K562 (cell line): ENCODE results near the gene CIB2. TPM values are rescaled to one million over a fixed set of nuclear protein-coding genes. Genes with fewer than 3 reads are reported as not detected.

Experiments used
- ATAC-seq: fragments of 200-7000 bp; cut with Tn5 transposase; 3 replicates; pipeline ENCODE4 v1.9.1; 2020; ENCODE audit warnings: moderate library complexity
- BruUV-seq: library from RNA; stranded (reverse); fragments of 400-500 nt; replicated peaks from 2 replicates; lab custom pipeline; 2021; lab: Mats Ljungman, UMichigan
- CTCF ChIA-PET: fragments of 300-600 bp; formaldehyde crosslinking; extraction: SDS; loops from one replicate; lab custom pipeline; 2021; ENCODE audit warnings: low intra/inter-chr PET ratio; lab: Yijun Ruan, JAX
- POLR2A ChIA-PET: fragments of 300-600, 350-650 bp; sonication (Branson Sonifier 250); formaldehyde crosslinking; extraction: SDS; loops from one replicate; lab custom pipeline; 2021; ENCODE audit warnings: antibody characterized with exemption, inconsistent platforms; lab: Yijun Ruan, JAX
- DNase-seq, 4 experiments: peaks; one replicate each; pipeline versions ENCODE4 v3.0.0 to v3.0.0-alpha.2; 2011 to 2018; ENCODE audit warnings: low spot score in 3 of 4, mixed read lengths in 3 of 4; ENCODE audit errors: extremely low read depth in 1 of 4
- FAIRE-seq: peaks from 2 replicates; lab custom pipeline; 2011; peaks lifted over from hg19 to GRCh38; lab: Jason Lieb, UNC
- H2AFZ ChIP-seq: 2 replicates; pipeline ENCODE4 v1.6.0; 2011; ENCODE audit warnings: low read depth, low read length, control low read depth, inconsistent platforms
- H3K27ac ChIP-seq: fragments of 200-600 bp; 3 replicates; pipeline ENCODE4 v1.8.0; 2011; ENCODE audit warnings: low read depth, mild to moderate bottlenecking, control low read depth, inconsistent platforms, low read length, moderate library complexity, mixed read lengths; ENCODE audit errors: extremely low read depth
- H3K27me3 ChIP-seq, 2 experiments: fragments of 300-600 bp in 1 of 2; 2 replicates in 1 of 2; 3 replicates in 1 of 2; pipeline versions ENCODE4 v1.6.0 to v1.8.0; 2011; ENCODE audit warnings: inconsistent platforms in 2 of 2, low read length in 2 of 2, mild to moderate bottlenecking in 1 of 2, mixed read lengths in 1 of 2, moderate library complexity in 1 of 2; ENCODE audit not compliant: control insufficient read depth in 2 of 2, insufficient read depth in 2 of 2
- H3K36me3 ChIP-seq: fragments of 300-600 bp; 3 replicates; pipeline ENCODE4 v1.8.0; 2011; ENCODE audit warnings: mild to moderate bottlenecking, low read length, inconsistent platforms; ENCODE audit not compliant: control insufficient read depth, insufficient read depth
- H3K4me1 ChIP-seq, 2 experiments: fragments of 200-600 bp in 1 of 2; replicated peaks in 1 of 2; 2 replicates in 1 of 2; 3 replicates in 1 of 2; pipeline versions ENCODE4 v1.5.1 to v1.8.0; 2011; ENCODE audit warnings: inconsistent platforms in 2 of 2, low read length in 2 of 2, mild to moderate bottlenecking in 1 of 2, mixed read lengths in 1 of 2, moderate library complexity in 1 of 2; ENCODE audit not compliant: control insufficient read depth in 2 of 2, insufficient read depth in 2 of 2
- H3K4me2 ChIP-seq: 2 replicates; pipeline ENCODE4 v1.6.1; 2011; ENCODE audit warnings: low read length, control low read depth, inconsistent platforms, mixed read lengths; ENCODE audit not compliant: insufficient read depth
- H3K4me3 ChIP-seq: fragments of 200-600 bp; sonication (generic), shearing (Covaris generic); 2 replicates; pipeline ENCODE4 v1.5.1; 2016; ENCODE audit warnings: control low read depth, inconsistent platforms
- H3K79me2 ChIP-seq: fragments of 200-600 bp; 3 replicates; pipeline ENCODE4 v1.8.0; 2011; ENCODE audit warnings: low read length, inconsistent platforms; ENCODE audit not compliant: control insufficient read depth, insufficient read depth
- H3K9ac ChIP-seq, 2 experiments: 2 replicates each; pipeline versions ENCODE4 v1.6.0 to v1.6.1; 2011; ENCODE audit warnings: low read depth in 2 of 2, low read length in 2 of 2, control low read depth in 1 of 2, inconsistent platforms in 1 of 2, mild to moderate bottlenecking in 1 of 2, mixed read lengths in 1 of 2; ENCODE audit not compliant: insufficient read depth in 1 of 2
- H3K9me1 ChIP-seq: one replicate; pipeline ENCODE4 v1.6.0; 2011; ENCODE audit warnings: inconsistent platforms, mild to moderate bottlenecking, low read length, moderate library complexity; ENCODE audit not compliant: control insufficient read depth, insufficient read depth
- H3K9me3 ChIP-seq: replicated peaks from 2 replicates; pipeline ENCODE4 v1.5.1; 2011; ENCODE audit warnings: low read depth, low read length, inconsistent platforms; ENCODE audit not compliant: control insufficient read depth, insufficient read depth
- H4K20me1 ChIP-seq: replicated peaks from 2 replicates; pipeline ENCODE4 v1.6.1; 2011; ENCODE audit warnings: low read length, inconsistent platforms, mixed read lengths; ENCODE audit not compliant: control insufficient read depth, insufficient read depth
- KLF1 ChIP-seq: fragments of 450-650 bp; IDR thresholded peaks from 2 replicates; pipeline ENCODE4 v1.6.1; 2016; ENCODE audit warnings: missing genetic modification characterization, missing compliant biosample characterization
- LARP7 ChIP-seq: fragments of 450-650 bp; IDR thresholded peaks from 2 replicates; pipeline ENCODE4 v1.6.1; 2016
- NFIC ChIP-seq: fragments of 450-650 bp; IDR thresholded peaks from 2 replicates; pipeline ENCODE4 v1.6.1; 2017; ENCODE audit warnings: mild to moderate bottlenecking, inconsistent platforms
- TCF3 ChIP-seq: sonication (generic); formaldehyde crosslinking; IDR thresholded peaks from 2 replicates; pipeline ENCODE4 v1.4.0; 2020; ENCODE audit warnings: mild to moderate bottlenecking, missing genetic modification reagents
- WGBS: fragments of 100-300 bp; shearing (Covaris generic); methylation state at CpG from one replicate; pipeline ENCODE4 v1.1.6; 2016; ENCODE audit warnings: low coverage, mixed read lengths; ENCODE audit not compliant: insufficient coverage; ENCODE audit errors: missing lambda C conversion rate; 5-methylcytosine and 5-hydroxymethylcytosine counted together
- in situ Hi-C: fragments of 300-500 bp; cut with MboI; formaldehyde crosslinking; loops from 4 replicates; pipeline ENCODE4 v1.15.0; 2018; ENCODE audit warnings: inconsistent platforms, mixed read lengths
- intact Hi-C: fragments of 100-400 bp; cut with micrococcal nuclease; formaldehyde crosslinking; loops from 2 replicates; pipeline ENCODE4 v1.14.2; 2022
- polyA plus RNA-seq, 8 experiments: library from polyadenylated mRNA; depleted of rRNA in 4 of 8; stranded (reverse) in 5 of 8; unstranded in 3 of 8; fragments of >200 nt; fragmentation: Nextera tagmentation in 2 of 8; fragmentation: Illumina TruSeq in 1 of 8; extraction: Ambion mirVana in 2 of 8; extraction: Trizol in 1 of 8; gene quantifications; 2 replicates each; pipeline versions ENCODE4 v1.2.1 to v1.2.3, GENCODE V29; 2011 to 2014; ENCODE audit warnings: inconsistent platforms in 1 of 8, missing spikeins in 1 of 8
- total RNA-seq, 7 experiments: library from RNA; depleted of rRNA in 6 of 7; stranded (reverse); fragments of >200 nt in 6 of 7; fragmentation: Illumina TruSeq in 2 of 7; extraction: Trizol in 2 of 7; gene quantifications; 2 replicates each; pipeline versions ENCODE4 v1.2.1 to v1.2.3, GENCODE V29; 2011 to 2021; ENCODE audit warnings: low replicate concordance in 1 of 7
- TF ChIP-seq, protein P1 (sequence below): fragments of 450-650 bp; conservative IDR thresholded peaks from 2 replicates; pipeline ENCODE4 v1.6.1; 2016; ENCODE audit warnings: missing genetic modification characterization, low read depth, mild to moderate bottlenecking, missing compliant biosample characterization, moderate library complexity
- TF ChIP-seq, protein P2 (sequence below), 2 experiments: fragments of 450-650 bp in 1 of 2; sonication (generic) in 1 of 2; formaldehyde crosslinking in 1 of 2; IDR thresholded peaks in 1 of 2; conservative IDR thresholded peaks in 1 of 2; 2 replicates each; pipeline versions ENCODE4 v1.6.1 to v1.8.1; 2016 to 2023; ENCODE audit warnings: mild to moderate bottlenecking in 2 of 2, moderate library complexity in 2 of 2, inconsistent platforms in 1 of 2, missing genetic modification reagents in 1 of 2
- TF ChIP-seq, protein P3 (sequence below): fragments of 450-650 bp; IDR thresholded peaks from 2 replicates; pipeline ENCODE4 v1.6.1; 2017; ENCODE audit warnings: antibody characterized with exemption, mild to moderate bottlenecking

The CIB2 gene
- total and polyA plus RNA-seq, 9 of the 15 experiments (the other 6 are each of a cell fraction or from before 2014, with no cell fraction given), result 1.5 to 37.4 (median 19.4) TPM

DNA sequence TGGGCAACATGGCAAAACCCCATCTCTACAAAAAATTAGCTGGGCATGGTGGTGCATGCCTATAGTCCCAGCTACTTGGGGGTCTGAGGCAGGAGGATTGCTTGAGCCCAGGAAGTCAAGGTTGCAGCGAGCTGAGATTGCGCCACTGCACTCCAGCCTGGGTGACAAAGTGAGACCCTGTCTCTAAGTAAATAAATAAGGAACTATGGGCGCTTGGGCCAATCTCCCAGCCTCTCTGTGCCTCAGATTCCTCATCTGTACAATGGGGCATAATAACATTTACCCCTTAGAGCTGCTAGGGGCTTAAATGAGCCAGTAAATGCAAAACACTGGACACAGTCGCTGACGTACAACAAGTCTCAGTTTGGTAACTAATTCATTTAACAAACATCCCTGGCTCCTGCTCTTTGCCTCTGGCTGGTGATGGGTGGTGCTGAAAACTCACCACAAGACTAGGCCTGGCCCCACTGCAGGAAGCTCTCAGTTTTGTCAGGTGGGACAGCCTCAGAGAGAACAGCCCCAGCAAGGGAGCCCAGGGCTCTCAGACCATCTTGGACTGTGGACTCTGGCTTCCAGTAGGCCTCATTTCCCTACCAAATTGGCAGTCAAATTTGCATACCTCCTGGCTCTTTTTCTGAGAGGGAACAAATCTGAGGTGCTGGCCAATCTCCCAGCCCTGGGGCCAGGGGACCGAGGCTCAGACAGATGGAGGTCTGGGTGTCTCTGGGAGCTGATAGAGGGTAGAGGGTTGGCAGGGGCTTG, 47.4 kb downstream of the CIB2 start:
- no peak for DNase-seq
- Histone ChIP-seq H3K9me1 (no peaks in the 10 kb centered on the region), H2AFZ (no peak overlapping the region), H3K27ac (no peak overlapping the region), H3K9ac (no peak overlapping the region), H3K4me2 (no peak overlapping the region), H3K4me1 (peaks cover 2 to 3% of the 10 kb centered on the region in 2 experiments; a peak in 1 of 5 replicates), H4K20me1 (no peaks in the 10 kb centered on the region), H3K4me3 (no peak overlapping the region), H3K79me2 (no peaks in the 10 kb centered on the region), H3K9me3 (no peaks in the 10 kb centered on the region), H3K27me3 (no peaks in the 10 kb centered on the region), H3K36me3 (no peaks in the 10 kb centered on the region)
- CTCF ChIA-PET, result interaction anchor here (0.5 kb wide), 1 partner anchor 157 kb away, joined by 3 read pairs; no protein-coding TSS in a partner anchor
- BruUV-seq, result no TSS peak
- 39% methylated on average over 6 of the region's 6 CpGs for WGBS
- ATAC-seq, result no peak
- intact Hi-C loops (no loop called here), in situ Hi-C loops (no loop called here)
- no peak for FAIRE-seq
- TF ChIP-seq, protein P1, sequence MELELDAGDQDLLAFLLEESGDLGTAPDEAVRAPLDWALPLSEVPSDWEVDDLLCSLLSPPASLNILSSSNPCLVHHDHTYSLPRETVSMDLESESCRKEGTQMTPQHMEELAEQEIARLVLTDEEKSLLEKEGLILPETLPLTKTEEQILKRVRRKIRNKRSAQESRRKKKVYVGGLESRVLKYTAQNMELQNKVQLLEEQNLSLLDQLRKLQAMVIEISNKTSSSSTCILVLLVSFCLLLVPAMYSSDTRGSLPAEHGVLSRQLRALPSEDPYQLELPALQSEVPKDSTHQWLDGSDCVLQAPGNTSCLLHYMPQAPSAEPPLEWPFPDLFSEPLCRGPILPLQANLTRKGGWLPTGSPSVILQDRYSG (tag), result no peak
- TF ChIP-seq KLF1 (tag) (no peak), LARP7 (no peak), TCF3 (no peak), NFIC (no peak)
- TF ChIP-seq, protein P2, sequence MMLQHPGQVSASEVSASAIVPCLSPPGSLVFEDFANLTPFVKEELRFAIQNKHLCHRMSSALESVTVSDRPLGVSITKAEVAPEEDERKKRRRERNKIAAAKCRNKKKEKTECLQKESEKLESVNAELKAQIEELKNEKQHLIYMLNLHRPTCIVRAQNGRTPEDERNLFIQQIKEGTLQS (IDR thresholded peaks at IDR 0.05), result no peak
- TF ChIP-seq, protein P2 (CRISPR knock-in tag; conservative IDR thresholded peaks at IDR 0.05), result no peak
- TF ChIP-seq, protein P3, sequence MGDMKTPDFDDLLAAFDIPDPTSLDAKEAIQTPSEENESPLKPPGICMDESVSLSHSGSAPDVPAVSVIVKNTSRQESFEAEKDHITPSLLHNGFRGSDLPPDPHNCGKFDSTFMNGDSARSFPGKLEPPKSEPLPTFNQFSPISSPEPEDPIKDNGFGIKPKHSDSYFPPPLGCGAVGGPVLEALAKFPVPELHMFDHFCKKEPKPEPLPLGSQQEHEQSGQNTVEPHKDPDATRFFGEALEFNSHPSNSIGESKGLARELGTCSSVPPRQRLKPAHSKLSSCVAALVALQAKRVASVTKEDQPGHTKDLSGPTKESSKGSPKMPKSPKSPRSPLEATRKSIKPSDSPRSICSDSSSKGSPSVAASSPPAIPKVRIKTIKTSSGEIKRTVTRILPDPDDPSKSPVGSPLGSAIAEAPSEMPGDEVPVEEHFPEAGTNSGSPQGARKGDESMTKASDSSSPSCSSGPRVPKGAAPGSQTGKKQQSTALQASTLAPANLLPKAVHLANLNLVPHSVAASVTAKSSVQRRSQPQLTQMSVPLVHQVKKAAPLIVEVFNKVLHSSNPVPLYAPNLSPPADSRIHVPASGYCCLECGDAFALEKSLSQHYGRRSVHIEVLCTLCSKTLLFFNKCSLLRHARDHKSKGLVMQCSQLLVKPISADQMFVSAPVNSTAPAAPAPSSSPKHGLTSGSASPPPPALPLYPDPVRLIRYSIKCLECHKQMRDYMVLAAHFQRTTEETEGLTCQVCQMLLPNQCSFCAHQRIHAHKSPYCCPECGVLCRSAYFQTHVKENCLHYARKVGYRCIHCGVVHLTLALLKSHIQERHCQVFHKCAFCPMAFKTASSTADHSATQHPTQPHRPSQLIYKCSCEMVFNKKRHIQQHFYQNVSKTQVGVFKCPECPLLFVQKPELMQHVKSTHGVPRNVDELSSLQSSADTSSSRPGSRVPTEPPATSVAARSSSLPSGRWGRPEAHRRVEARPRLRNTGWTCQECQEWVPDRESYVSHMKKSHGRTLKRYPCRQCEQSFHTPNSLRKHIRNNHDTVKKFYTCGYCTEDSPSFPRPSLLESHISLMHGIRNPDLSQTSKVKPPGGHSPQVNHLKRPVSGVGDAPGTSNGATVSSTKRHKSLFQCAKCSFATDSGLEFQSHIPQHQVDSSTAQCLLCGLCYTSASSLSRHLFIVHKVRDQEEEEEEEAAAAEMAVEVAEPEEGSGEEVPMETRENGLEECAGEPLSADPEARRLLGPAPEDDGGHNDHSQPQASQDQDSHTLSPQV, result no peak
- POLR2A ChIA-PET, result interaction anchor here (1.3 kb wide), 1 partner anchor 119 kb away, joined by 3 read pairs; no protein-coding TSS in a partner anchor
